ENCODE data around the gene CREB3L2.
"Not testable (repeated sequence)": the region's sequence is repeated elsewhere in the genome, so short reads cannot be mapped to it uniquely, and the experiment has no call there.

Gene CREB3L2

GRCh38 chr7:138014686-138015085 lies 12.8 kb upstream of the CREB3L2 start:
- H3K9me3 ChIP-seq (ENCODE audit: control insufficient read depth in 2 of 2, low read length in 2 of 2): no peaks in the 10 kb centered on the region
- no peak overlapping the region for H3K9ac ChIP-seq (ENCODE audit: low read depth in 1 of 2, low read length in 2 of 2)
- no peak overlapping the region for H3K27ac ChIP-seq (ENCODE audit: low read depth in 2 of 2, low read length in 2 of 2)
- no peaks in the 10 kb centered on the region for H3K4me1 ChIP-seq (ENCODE audit: control insufficient read depth in 2 of 2, insufficient read depth in 2 of 2, low read length in 2 of 2)
- H3K27me3 ChIP-seq (ENCODE audit: control insufficient read depth in 2 of 2, insufficient read depth in 2 of 2, low read length in 2 of 2): no peaks in the 10 kb centered on the region
- H3K4me3 ChIP-seq (ENCODE audit: low read length in 2 of 2): no peak overlapping the region
- no peaks in the 10 kb centered on the region for H3K36me3 ChIP-seq (ENCODE audit: control insufficient read depth in 2 of 2, insufficient read depth in 2 of 2, low read length in 2 of 2)

GRCh38 chr7:138014201-138014600 lies 12.3 kb upstream of the CREB3L2 start:
- H3K36me3 ChIP-seq (ENCODE audit: control insufficient read depth in 2 of 2, insufficient read depth in 2 of 2, low read length in 2 of 2); H3K27ac ChIP-seq (ENCODE audit: low read depth in 2 of 2, low read length in 2 of 2); H3K9ac ChIP-seq (ENCODE audit: low read depth in 1 of 2, low read length in 2 of 2); H3K4me1 ChIP-seq (ENCODE audit: control insufficient read depth in 2 of 2, insufficient read depth in 2 of 2, low read length in 2 of 2); H3K9me3 ChIP-seq (ENCODE audit: control insufficient read depth in 2 of 2, low read length in 2 of 2); H3K4me3 ChIP-seq (ENCODE audit: low read length in 2 of 2); H3K27me3 ChIP-seq (ENCODE audit: control insufficient read depth in 2 of 2, insufficient read depth in 2 of 2, low read length in 2 of 2): not testable (repeated sequence)

GRCh38 chr7:138009350-138009653 lies 7.4 kb upstream of the CREB3L2 start:
- Histone ChIP-seq H3K4me3 (ENCODE audit: low read length in 2 of 2) (no peak overlapping the region), H3K27ac (ENCODE audit: low read depth in 2 of 2, low read length in 2 of 2) (no peak overlapping the region), H3K4me1 (ENCODE audit: control insufficient read depth in 2 of 2, insufficient read depth in 2 of 2, low read length in 2 of 2) (no peaks in the 10 kb centered on the region), H3K27me3 (ENCODE audit: control insufficient read depth in 2 of 2, insufficient read depth in 2 of 2, low read length in 2 of 2) (no peaks in the 10 kb centered on the region), H3K36me3 (ENCODE audit: control insufficient read depth in 2 of 2, insufficient read depth in 2 of 2, low read length in 2 of 2) (no peaks in the 10 kb centered on the region), H3K9me3 (ENCODE audit: control insufficient read depth in 2 of 2, low read length in 2 of 2) (no peaks in the 10 kb centered on the region), H3K9ac (ENCODE audit: low read depth in 1 of 2, low read length in 2 of 2) (no peak overlapping the region)

GRCh38 chr7:138008588-138009349 lies 6.9 kb upstream of the CREB3L2 start:
- Histone ChIP-seq H3K9me3 (ENCODE audit: control insufficient read depth in 2 of 2, low read length in 2 of 2) (no peaks in the 10 kb centered on the region), H3K9ac (ENCODE audit: low read depth in 1 of 2, low read length in 2 of 2) (no peak overlapping the region), H3K27me3 (ENCODE audit: control insufficient read depth in 2 of 2, insufficient read depth in 2 of 2, low read length in 2 of 2) (no peaks in the 10 kb centered on the region), H3K27ac (ENCODE audit: low read depth in 2 of 2, low read length in 2 of 2) (no peak overlapping the region), H3K4me3 (ENCODE audit: low read length in 2 of 2) (peak overlapping the region in 1 of 2 donors; percentile 23), H3K36me3 (ENCODE audit: control insufficient read depth in 2 of 2, insufficient read depth in 2 of 2, low read length in 2 of 2) (no peaks in the 10 kb centered on the region), H3K4me1 (ENCODE audit: control insufficient read depth in 2 of 2, insufficient read depth in 2 of 2, low read length in 2 of 2) (no peaks in the 10 kb centered on the region)

GRCh38 chr7:138008019-138008587 lies 6.2 kb upstream of the CREB3L2 start:
- Histone ChIP-seq H3K27ac (ENCODE audit: low read depth in 2 of 2, low read length in 2 of 2) (no peak overlapping the region), H3K9ac (ENCODE audit: low read depth in 1 of 2, low read length in 2 of 2) (no peak overlapping the region), H3K27me3 (ENCODE audit: control insufficient read depth in 2 of 2, insufficient read depth in 2 of 2, low read length in 2 of 2) (no peaks in the 10 kb centered on the region), H3K9me3 (ENCODE audit: control insufficient read depth in 2 of 2, low read length in 2 of 2) (no peaks in the 10 kb centered on the region), H3K4me1 (ENCODE audit: control insufficient read depth in 2 of 2, insufficient read depth in 2 of 2, low read length in 2 of 2) (no peaks in the 10 kb centered on the region), H3K36me3 (ENCODE audit: control insufficient read depth in 2 of 2, insufficient read depth in 2 of 2, low read length in 2 of 2) (no peaks in the 10 kb centered on the region), H3K4me3 (ENCODE audit: low read length in 2 of 2) (no peak overlapping the region)

- H3K9me3 ChIP-seq (ENCODE audit: control insufficient read depth in 2 of 2, low read length in 2 of 2): no peaks in the 10 kb centered on the region
These were observed 4.2 kb upstream of the CREB3L2 start for GRCh38 chr7:138006106-138006505.

GRCh38 chr7:138004936-138005335 lies 3.0 kb upstream of the CREB3L2 start:
- Histone ChIP-seq H3K9me3 (ENCODE audit: control insufficient read depth in 2 of 2, low read length in 2 of 2) (no peaks in the 10 kb centered on the region), H3K36me3 (ENCODE audit: control insufficient read depth in 2 of 2, insufficient read depth in 2 of 2, low read length in 2 of 2) (no peaks in the 10 kb centered on the region), H3K9ac (ENCODE audit: low read depth in 1 of 2, low read length in 2 of 2) (no peak overlapping the region), H3K4me3 (ENCODE audit: low read length in 2 of 2) (no peak overlapping the region), H3K27ac (ENCODE audit: low read depth in 2 of 2, low read length in 2 of 2) (no peak overlapping the region), H3K27me3 (ENCODE audit: control insufficient read depth in 2 of 2, insufficient read depth in 2 of 2, low read length in 2 of 2) (no peaks in the 10 kb centered on the region), H3K4me1 (ENCODE audit: control insufficient read depth in 2 of 2, insufficient read depth in 2 of 2, low read length in 2 of 2) (peaks cover 0 to 8% of the 10 kb centered on the region in 2 donors)

More at GRCh38 chr7:138006106-138006505, 4.2 kb upstream of the CREB3L2 start:
- no peak overlapping the region for H3K27ac ChIP-seq (ENCODE audit: low read depth in 2 of 2, low read length in 2 of 2)
- no peak overlapping the region for H3K4me3 ChIP-seq (ENCODE audit: low read length in 2 of 2)
- H3K36me3 ChIP-seq (ENCODE audit: control insufficient read depth in 2 of 2, insufficient read depth in 2 of 2, low read length in 2 of 2): no peaks in the 10 kb centered on the region
- peaks cover 0 to 4% of the 10 kb centered on the region in 2 donors for H3K4me1 ChIP-seq (ENCODE audit: control insufficient read depth in 2 of 2, insufficient read depth in 2 of 2, low read length in 2 of 2)
- H3K27me3 ChIP-seq (ENCODE audit: control insufficient read depth in 2 of 2, insufficient read depth in 2 of 2, low read length in 2 of 2): no peaks in the 10 kb centered on the region
- H3K9ac ChIP-seq (ENCODE audit: low read depth in 1 of 2, low read length in 2 of 2): no peak overlapping the region

GRCh38 chr7:138004046-138004445 lies 2.2 kb upstream of the CREB3L2 start:
- Histone ChIP-seq H3K27me3 (ENCODE audit: control insufficient read depth in 2 of 2, insufficient read depth in 2 of 2, low read length in 2 of 2) (no peaks in the 10 kb centered on the region), H3K9ac (ENCODE audit: low read depth in 1 of 2, low read length in 2 of 2) (no peak overlapping the region), H3K36me3 (ENCODE audit: control insufficient read depth in 2 of 2, insufficient read depth in 2 of 2, low read length in 2 of 2) (no peaks in the 10 kb centered on the region), H3K9me3 (ENCODE audit: control insufficient read depth in 2 of 2, low read length in 2 of 2) (no peaks in the 10 kb centered on the region), H3K27ac (ENCODE audit: low read depth in 2 of 2, low read length in 2 of 2) (no peak overlapping the region), H3K4me1 (ENCODE audit: control insufficient read depth in 2 of 2, insufficient read depth in 2 of 2, low read length in 2 of 2) (peaks cover 0 to 10% of the 10 kb centered on the region in 2 donors), H3K4me3 (ENCODE audit: low read length in 2 of 2) (no peak overlapping the region)

- Histone ChIP-seq H3K27me3 (ENCODE audit: control insufficient read depth in 2 of 2, insufficient read depth in 2 of 2, low read length in 2 of 2) (no peaks in the 10 kb centered on the region), H3K4me1 (ENCODE audit: control insufficient read depth in 2 of 2, insufficient read depth in 2 of 2, low read length in 2 of 2) (peaks cover 3 to 15% of the 10 kb centered on the region in 2 donors), H3K27ac (ENCODE audit: low read depth in 2 of 2, low read length in 2 of 2) (no peak overlapping the region), H3K9me3 (ENCODE audit: control insufficient read depth in 2 of 2, low read length in 2 of 2) (no peaks in the 10 kb centered on the region), H3K36me3 (ENCODE audit: control insufficient read depth in 2 of 2, insufficient read depth in 2 of 2, low read length in 2 of 2) (no peaks in the 10 kb centered on the region), H3K9ac (ENCODE audit: low read depth in 1 of 2, low read length in 2 of 2) (no peak overlapping the region), H3K4me3 (ENCODE audit: low read length in 2 of 2) (peak overlapping the region; percentile 53 to 64)
These were observed 923 bp upstream of the CREB3L2 start for GRCh38 chr7:138002828-138003189.

GRCh38 chr7:138002096-138002827 lies 376 bp upstream of the CREB3L2 start:
- peak overlapping the region; percentile 92 to 96 for H3K9ac ChIP-seq (ENCODE audit: low read depth in 1 of 2, low read length in 2 of 2)
- peaks cover 3 to 15% of the 10 kb centered on the region in 2 donors for H3K4me1 ChIP-seq (ENCODE audit: control insufficient read depth in 2 of 2, insufficient read depth in 2 of 2, low read length in 2 of 2)
- no peaks in the 10 kb centered on the region for H3K27me3 ChIP-seq (ENCODE audit: control insufficient read depth in 2 of 2, insufficient read depth in 2 of 2, low read length in 2 of 2)
- H3K27ac ChIP-seq (ENCODE audit: low read depth in 2 of 2, low read length in 2 of 2): peak overlapping the region; percentile 95
- no peaks in the 10 kb centered on the region for H3K9me3 ChIP-seq (ENCODE audit: control insufficient read depth in 2 of 2, low read length in 2 of 2)
- peak overlapping the region; percentile 93 to 94 for H3K4me3 ChIP-seq (ENCODE audit: low read length in 2 of 2)
- H3K36me3 ChIP-seq (ENCODE audit: control insufficient read depth in 2 of 2, insufficient read depth in 2 of 2, low read length in 2 of 2): no peaks in the 10 kb centered on the region

Data from mucosa of rectum (tissue), 2 donors.